HG03520 (cell line): ENCODE results near the gene SSC4D.
"Not testable (repeated sequence)": the region's sequence is repeated elsewhere in the genome, so short reads cannot be mapped to it uniquely, and the experiment has no call there.

Experiments used
- ATAC-seq: cut with Tn5 transposase; IDR thresholded peaks from one replicate; pipeline ENCODE4 v1.9.1; 2021; ENCODE audit warnings: mild to moderate bottlenecking, moderate library complexity; ENCODE audit not compliant: unreplicated experiment

The SSC4D gene

DNA sequence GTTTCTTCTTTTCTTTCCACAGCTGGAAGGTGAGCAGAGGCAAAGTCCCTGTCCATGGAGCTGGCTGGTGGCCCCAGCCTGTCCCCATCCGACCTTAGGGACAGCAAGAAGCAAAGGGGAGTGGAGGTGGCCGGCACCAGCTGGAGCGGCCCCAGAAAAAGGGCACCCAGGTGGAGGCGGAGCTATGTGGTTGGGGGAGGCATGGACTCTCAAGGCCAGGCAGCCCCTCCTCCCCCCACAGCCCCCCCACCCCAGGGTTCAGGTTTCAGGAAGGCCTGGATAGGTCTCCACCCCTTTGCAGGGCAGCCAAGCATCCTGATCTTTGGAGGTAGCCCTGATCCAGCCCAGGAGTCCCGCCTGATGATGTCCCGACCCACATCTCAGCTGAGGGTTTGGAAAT lies at the start of gene SSC4D:
Gene SSC4D (minus strand): TSS at position 161 of the 400 bp plus-strand sequence. CDS start 5,258 bp downstream, outside the sequence.
- no peak for ATAC-seq

GRCh38 chr7:76458504-76458903 lies 49.0 kb upstream of the SSC4D start:
- ATAC-seq, result not testable (repeated sequence)

- not testable (repeated sequence) for ATAC-seq
Observed at GRCh38 chr7:76457017-76457416, 47.5 kb upstream of the SSC4D start.

GRCh38 chr7:76445577-76446008 lies 36.1 kb upstream of the SSC4D start:
- ATAC-seq, result peak; percentile 88

GRCh38 chr7:76443846-76444245 lies 34.3 kb upstream of the SSC4D start:
- not testable (repeated sequence) for ATAC-seq

DNA sequence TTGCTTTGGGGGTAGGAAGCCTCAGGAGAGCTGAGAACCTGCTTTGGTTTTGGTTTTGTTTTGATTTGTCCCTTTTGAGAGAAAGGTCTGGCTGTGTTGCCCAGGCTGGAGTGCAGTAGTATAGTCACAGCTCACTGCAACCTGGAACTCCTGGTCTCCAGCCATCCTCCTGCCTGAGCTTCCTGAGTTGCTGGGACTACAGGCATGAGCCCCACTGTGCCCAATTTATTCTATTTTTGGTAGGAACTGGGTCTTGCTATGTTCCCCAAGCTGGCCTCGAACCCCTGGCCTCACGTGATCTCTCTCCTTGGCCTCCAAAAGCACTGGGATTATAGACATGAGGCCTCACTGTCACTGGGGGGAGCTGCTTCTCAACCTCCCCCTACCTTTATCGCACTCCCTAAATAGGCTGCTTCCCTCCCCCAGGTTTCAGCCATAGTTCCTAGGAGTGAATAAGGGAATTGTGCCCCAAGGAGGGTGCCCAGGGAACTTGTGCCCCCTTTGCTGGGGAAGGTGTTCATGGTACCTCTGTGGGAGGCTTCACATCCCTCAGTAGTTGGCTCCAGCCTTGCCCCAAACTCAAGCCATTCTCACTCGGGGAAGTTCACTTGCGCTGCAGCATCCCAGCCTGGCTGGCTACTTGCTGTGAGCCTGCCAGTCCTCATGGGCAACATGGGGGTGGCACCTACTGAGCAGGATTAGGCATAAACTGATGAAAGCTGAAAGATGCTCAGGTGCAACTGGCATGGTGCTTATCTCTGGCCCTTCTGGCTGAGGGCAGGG lies 33.4 kb upstream of the SSC4D start:
- not testable (repeated sequence) for ATAC-seq

DNA sequence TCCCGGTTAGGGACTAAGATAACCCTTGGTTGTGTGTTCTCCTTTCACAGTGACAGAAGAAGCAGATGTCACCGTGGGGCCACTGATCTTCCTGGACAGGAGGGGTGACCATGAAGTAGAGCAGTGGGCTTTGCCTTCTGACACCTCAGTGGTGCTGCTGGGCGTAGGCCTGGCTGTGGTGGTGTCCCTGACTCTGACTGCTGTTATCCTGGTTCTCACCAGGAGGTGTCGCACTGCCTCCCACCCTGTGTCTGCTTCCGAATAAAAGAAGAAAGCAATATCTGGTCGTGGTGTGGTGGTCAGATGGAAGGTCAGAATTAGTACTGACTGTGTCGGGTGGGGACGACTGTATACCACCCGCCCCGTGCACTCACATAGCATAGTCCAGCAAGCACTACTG lies 32.3 kb upstream of the SSC4D start:
- peak; percentile 52 for ATAC-seq

- not testable (repeated sequence) for ATAC-seq
Observed at GRCh38 chr7:76440404-76440803, 30.9 kb upstream of the SSC4D start.

DNA sequence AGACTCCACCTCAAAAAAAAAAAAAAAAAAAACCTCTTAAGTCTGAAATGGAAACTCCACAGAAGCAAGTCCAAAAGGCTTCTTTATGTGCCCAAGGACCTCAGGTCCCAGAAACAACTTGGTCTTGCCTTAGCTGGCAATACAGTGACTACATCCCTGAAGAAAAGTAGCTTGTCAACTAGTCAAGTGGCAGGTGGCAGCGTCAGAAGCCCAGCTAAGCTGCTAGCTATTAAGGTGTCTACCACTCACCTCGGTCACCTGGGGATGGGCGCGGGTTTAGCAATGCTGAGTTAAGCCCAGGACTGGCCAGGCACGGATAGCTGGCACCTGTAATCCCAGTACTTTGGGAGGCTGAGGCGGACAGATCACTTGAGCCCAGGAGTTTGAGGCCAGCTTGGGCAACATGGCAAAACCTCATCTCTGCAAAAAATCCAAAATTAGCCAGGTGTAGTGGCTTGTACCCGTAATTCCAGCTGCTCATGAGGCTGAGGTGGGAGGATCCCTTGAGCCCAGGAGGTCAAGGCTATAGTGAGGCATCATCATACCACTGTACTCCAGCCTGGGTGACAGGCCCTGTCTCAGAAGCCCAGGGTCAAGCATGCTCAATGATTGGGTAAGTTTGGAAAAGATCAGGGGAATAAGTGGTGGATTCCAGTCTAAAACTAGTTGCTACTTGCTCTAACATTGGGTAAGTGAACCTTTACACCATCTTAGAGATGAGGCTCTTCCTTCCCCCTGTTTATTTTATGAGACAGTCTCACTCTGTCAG lies 29.8 kb upstream of the SSC4D start:
- not testable (repeated sequence) for ATAC-seq

- ATAC-seq, result peak; percentile 62
Observed at GRCh38 chr7:76437873-76438272, 28.4 kb upstream of the SSC4D start.

DNA sequence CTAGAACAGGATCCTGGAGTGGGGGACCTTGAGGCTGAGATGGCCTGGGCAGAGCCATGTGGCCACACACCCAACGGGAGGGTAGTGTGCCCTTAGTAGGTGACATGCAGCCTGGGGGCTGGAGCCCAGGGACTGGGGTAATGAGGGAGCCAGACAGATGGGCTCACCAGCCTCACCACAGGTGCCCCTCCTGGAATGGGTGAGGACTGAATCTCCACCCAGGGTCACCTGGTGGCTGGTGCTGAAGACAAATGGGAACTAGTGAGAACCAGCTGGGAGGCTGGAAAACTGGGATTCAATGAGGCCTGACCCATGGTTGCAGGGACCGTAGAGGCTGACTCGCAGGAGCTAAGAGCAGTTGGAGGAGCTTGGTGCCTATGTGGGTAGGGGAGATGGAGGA lies 21.3 kb upstream of the SSC4D start:
- ATAC-seq, result no peak

DNA sequence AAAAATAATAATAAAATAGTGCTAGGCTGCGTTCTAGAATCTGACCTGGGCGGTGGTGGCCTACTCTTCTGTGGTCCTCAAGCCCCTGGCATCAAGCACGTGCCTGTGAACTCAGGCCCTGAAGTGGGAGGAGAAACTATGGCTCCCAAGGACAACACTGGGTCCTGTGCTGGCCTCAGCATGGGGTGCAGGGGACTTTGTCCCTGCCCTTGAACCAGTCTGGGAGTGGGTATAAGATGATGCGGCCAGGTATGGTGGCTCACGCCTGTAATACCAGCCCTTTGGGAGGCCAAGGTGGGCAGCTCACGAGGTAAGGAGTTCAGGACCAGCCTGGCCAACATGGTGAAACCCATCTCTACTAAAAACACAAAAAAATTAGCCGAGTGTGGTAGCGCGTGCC lies 20.7 kb upstream of the SSC4D start:
- no peak for ATAC-seq

DNA sequence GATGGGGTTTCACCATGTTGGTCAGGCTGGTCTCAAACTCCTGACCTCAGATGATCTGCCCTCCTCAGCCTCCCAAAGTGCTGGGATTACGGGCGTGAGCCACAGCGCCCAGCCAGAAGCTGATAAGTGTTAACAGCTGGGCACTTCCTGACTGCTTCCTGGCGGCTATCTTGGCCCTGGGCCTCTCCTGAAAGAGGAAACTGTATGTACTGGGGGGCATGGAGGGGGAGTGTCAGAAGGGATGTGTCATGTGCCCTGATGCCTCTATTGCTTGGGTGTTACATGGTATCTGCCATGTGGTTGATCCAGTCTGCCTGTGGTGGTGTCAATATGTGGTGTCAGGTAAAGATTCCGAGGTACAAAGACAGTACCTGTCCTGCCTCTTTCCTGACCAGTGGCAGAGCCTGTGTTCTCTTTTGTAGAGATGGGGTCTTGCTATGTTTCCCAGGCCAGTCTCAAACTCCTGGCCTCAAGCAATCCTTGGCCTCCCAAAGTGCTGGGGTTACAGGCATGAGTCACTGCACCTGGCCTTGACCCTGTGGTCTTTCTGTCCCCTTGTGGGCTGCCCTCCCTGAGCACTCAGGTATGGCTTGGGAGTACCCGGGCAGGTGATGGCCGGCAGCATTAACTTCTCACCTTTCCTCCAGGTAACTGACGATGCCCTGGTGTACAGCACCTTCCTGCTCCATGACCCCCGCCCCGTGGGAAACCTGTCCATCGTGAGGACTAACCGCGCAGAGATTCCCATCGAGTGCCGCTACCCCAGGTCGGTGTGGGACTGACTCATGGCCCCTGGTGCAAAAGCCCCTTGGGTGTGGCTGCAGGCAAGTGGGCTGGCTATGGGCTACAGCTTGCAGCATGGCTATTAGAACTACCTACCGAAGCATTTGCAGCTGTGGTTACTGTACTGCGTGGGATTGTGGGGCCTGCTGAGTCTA lies 19.6 kb upstream of the SSC4D start:
- no peak for ATAC-seq

GRCh38 chr7:76428149-76428823 lies 18.8 kb upstream of the SSC4D start:
- no peak for ATAC-seq

GRCh38 chr7:76427635-76428034 lies 18.1 kb upstream of the SSC4D start:
- no peak for ATAC-seq

DNA sequence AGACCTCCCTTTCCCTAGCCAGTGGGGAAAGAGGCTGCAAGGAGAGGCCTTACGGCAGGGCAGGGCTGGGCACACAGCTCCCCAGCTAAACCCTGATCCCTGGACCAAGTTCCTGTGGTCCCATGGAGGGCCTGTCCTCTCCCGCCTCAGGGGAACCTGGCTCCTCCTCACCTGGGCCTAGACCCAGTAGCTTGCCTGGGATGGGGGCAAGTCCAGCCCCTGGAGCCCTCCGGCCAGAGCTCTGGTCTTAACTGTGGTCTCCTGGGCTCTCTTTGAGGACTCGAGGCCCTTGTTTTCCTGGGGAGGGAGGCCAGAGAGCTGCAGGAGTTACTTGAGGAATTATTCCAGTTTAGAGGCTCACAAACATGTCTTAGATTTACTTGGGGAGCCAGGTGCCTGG lies 16.7 kb upstream of the SSC4D start:
- ATAC-seq, result no peak

- not testable (repeated sequence) for ATAC-seq
Observed at GRCh38 chr7:76425558-76425957, 16.1 kb upstream of the SSC4D start.

DNA sequence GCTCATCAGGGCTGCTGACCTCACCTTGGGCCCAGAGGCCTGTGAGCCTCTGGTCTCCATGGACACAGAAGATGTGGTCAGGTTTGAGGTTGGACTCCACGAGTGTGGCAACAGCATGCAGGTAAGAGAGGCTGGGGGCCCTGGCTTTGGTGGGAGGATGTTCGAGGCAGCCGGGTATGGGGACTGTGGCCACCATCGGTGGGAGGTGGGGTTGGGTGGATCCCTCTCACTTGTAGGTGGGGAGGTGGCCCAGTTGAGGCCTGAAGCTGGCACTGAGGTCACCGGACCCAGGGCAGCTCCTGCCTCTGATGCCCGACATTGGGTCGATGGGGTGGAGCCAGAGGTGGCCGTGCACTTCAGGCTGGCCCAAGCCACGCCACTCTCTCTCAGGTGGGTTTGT lies 15.7 kb upstream of the SSC4D start:
- no peak for ATAC-seq

- peak; percentile 82 for ATAC-seq
Observed at GRCh38 chr7:76424413-76425111, 15.1 kb upstream of the SSC4D start, which contains the start of gene ZP3. Gene ZP3 (plus strand): TSS chr7:76424950. CDS start chr7:76424965, 15 bp downstream.
